Left colon (tissue), 2 donors: ENCODE data around the gene ALDH9A1. TPM values are rescaled to one million over a fixed set of nuclear protein-coding genes. Genes with fewer than 3 reads are reported as not detected.
"Not testable (repeated sequence)": the region's sequence is repeated elsewhere in the genome, so short reads cannot be mapped to it uniquely, and the experiment has no call there.

ENCODE experiments used
- ATAC-seq: fragments of 200-7000 bp; cut with Tn5 transposase; one replicate; pipeline ENCODE4 v1.9.1; 2020; ENCODE audit warnings: mild to moderate bottlenecking, moderate library complexity
- DNase-seq, 2 donors: peaks; one replicate each; pipeline ENCODE4 v3.0.0-alpha.2; 2020
- intact Hi-C, 2 donors: fragments of 100-400 bp; cut with DNase I in 1 of 2; cut with micrococcal nuclease in 1 of 2; formaldehyde crosslinking; loops; one replicate each; pipeline versions ENCODE4 v1.11.2 to v1.14.0; 2022; cut with DNase I, micrococcal nuclease
- long read RNA-seq: library from polyadenylated mRNA; unstranded; transcript quantifications from one replicate; pipeline ENCODE4 v2.0.0, GENCODE V29; 2021
- total RNA-seq, 2 donors: library from RNA; stranded (reverse); fragmentation: NEBNext Ultra II Directional; extraction: Animal tissue kit (Norgen Biotek cat#: 25700); gene quantifications; one replicate each; pipeline ENCODE4 v1.2.1, GENCODE V29; 2021
- donor health status: DM: no; HTN: no; CAD: no.
- donor health status: DM: yes; HTN: yes; CAD: no.

ALDH9A1 gene
- total RNA-seq, result 10 to 100 TPM; 63.8 to 65.6 TPM
- long read RNA-seq, transcript ALDH9A1-201 (11 exons, 2,696 nt), result major isoform, 198 of 207 reads
- long read RNA-seq, partial matches to known transcripts, result 3 of 207 reads
- long read RNA-seq, other reads (novel, unspliced or antisense), result 4 of 207 reads

DNA sequence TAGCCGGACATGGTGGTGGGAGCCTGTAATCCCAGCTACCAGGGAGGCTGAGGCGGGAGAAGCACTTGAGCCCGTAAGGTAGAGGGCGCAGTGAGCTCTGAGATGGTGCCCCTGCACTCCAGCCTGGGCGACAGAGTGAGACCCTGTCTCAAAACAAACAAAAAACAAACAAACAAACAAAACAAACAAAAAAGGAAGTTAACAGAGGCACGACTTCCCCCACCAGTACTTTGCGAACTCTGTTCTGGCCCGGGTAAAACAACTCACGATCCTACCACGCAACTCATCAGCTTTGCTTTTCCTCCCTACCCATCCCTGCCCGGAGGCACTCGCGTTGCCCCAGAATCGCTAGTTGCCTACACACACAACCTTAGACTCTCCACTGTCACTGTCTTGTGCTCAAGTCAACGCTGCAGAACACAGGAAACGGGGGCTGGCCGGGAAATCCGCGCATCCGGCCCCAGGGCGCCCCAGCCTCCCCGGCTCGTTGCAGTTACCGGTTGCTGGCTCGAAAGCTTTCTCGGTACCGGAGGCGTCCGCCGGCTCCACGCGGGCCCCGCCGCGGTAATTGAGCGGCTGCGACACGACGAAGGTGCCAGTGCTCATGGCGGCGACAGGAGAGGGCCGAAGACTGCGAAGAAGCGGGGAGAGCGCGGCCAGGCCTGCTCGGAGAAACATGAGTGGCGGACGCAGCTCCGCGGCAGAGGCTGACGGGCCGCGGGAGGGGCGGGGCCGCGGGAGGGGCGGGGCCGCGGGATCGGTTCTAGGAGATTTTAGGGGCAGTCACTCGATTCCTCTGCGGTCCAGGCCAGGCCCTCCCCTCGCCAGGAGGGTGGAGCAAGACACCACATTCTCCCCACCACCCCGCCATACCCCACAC lies at the start of gene ALDH9A1:
TSS of gene ALDH9A1 (minus strand) at position 682 of the 880 bp plus-strand sequence. CDS start at position 678, 4 bp downstream.
- peak; percentile 89 to 90 for DNase-seq
- ATAC-seq, result peak; percentile 95
- intact Hi-C loops, result loop anchor here in 1 of 2 donors (2.0 kb wide), 1 partner anchor 67 kb away; the partner anchor contains the start of gene MGST3

- intact Hi-C loops, result no loop called here
- peak; percentile 40 to 48 for DNase-seq
- ATAC-seq, result peak; percentile 93
Measured at GRCh38 chr1:165747632-165748447, 49.5 kb upstream of the ALDH9A1 start.

DNA sequence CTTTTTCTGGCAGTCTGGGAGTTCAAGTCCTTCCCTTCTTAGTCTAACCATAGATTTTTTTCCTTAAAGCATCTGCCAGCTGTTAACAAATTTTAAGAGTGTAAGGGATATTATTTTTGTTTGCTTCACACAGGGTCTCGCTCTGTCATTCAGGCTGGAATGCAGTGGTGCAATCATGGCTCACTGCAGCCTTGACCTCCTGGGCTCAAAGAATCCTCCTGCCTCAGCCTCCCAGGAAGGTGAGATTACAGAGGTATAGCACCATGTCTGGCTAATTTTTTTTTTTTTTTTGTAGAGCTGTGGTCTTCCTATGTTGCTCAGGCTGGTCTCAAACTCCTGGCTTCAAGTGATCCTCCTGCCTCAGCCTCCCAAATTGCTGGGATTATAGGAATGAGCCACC lies 46.6 kb upstream of the ALDH9A1 start:
- DNase-seq, ATAC-seq, intact Hi-C loops: not testable (repeated sequence)

DNA sequence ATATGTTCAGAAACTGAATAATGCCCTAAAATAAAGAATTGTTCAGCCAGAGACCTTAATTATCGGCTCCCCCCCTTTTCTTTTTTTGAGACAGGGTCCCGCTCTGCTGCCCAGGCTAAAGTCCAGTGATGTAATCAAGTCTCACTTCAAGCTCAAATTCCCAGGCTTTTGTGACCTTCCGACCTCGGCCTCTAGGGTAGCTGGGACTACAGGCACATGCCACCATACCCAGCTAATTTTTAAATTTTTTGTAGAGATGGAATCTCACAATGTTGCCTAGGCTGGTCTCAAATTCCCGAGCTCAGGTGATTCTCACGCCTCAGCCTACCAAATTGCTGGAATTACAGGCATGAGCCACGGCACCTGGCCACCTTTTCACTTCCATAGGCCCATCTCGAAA lies 43.8 kb upstream of the ALDH9A1 start:
- DNase-seq (no peak), ATAC-seq (no peak)
- intact Hi-C loops, result no loop called here

DNA sequence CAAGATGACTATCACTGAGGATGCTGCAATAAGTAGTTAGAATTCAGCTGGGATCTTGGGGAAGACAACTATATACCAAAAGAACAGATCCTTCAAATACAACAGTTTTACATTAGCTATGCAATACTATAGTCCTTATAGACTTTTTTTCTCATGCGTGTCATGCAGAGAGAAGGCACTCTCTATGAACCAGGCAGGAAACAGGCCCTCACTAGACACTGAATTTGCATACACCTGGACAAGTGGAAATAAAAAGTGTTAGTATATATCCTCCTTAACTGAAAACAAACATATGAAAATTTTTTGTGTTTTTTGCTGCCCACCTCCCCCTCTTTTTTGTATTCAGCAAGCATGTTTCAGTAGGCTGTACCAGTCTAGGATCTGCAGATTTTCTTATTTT lies 40.4 kb upstream of the ALDH9A1 start:
- ATAC-seq (no peak), DNase-seq (no peak)
- intact Hi-C loops, result no loop called here

DNA sequence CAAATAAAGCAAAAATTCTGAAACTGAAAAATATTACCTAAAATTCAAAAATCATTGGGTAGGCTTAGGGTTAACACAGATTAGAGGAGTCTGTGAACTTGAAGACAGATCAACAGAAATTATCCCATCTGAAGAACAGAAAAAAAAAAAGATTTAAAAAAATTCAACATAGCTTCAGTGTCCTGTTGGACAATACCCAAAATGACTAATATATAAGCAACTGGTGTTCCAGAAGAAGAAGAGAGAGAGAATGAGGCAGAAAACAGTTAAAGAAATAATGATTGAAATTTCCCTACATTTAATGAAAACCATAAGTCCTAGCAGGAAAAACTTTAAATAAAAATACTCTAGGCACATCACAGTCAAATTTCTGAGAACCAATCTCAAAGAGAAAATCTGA lies 38.8 kb upstream of the ALDH9A1 start:
- intact Hi-C loops, result no loop called here
- ATAC-seq (no peak), DNase-seq (no peak)

DNA sequence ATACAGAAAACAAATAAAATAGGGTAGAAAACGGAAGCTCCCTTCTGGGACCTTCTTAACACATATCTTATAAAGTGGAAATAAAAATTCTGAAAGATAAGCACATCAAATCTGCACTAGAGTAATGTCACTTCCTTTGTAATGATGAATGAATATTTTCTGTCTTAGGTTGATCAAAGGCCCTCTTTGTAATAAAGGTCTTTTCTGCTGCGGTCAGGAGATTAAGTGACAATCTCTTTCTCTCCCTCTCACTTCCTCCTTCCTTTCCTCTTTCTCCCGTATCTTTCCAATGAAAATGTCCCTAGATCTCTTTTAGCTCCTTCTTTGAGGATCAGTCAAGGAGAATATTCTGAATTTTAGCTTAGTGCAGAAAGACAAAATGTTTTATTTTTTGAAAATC lies 36.5 kb upstream of the ALDH9A1 start:
- DNase-seq (no peak), ATAC-seq (no peak)
- intact Hi-C loops, result no loop called here

DNA sequence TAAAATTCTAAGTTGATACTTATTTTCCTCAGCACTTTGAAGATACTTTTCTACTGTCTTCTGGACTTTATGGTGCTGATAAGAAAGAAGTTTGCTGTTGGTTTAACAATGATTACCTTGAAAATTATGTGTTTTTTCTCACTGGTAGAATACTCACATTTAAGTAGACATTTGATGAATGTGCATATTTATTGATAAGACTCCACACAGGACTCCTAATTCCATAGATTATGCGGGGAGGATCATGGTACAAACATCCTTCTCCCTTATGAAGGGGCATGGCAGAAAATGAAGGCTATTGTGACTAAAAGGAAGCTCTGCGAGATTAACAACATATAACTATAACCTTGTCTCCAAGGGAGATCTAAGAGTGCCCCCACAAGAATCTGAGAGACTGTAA lies 28.5 kb upstream of the ALDH9A1 start:
- DNase-seq (no peak), ATAC-seq (no peak)
- intact Hi-C loops, result no loop called here

- intact Hi-C loops, result no loop called here
- ATAC-seq (peak; percentile 35), DNase-seq (no peak)
Measured at GRCh38 chr1:165726169-165726568, 27.8 kb upstream of the ALDH9A1 start.

- ATAC-seq (peak; percentile 81), DNase-seq (peak in 1 of 2 donors; percentile 59)
- intact Hi-C loops, result loop anchor here in 1 of 2 donors (2.0 to 10.0 kb wide), 2 partner anchors 107 to 197 kb away; partner anchors contain the start of gene UCK2
Measured at GRCh38 chr1:165717918-165718515, 19.7 kb upstream of the ALDH9A1 start.

- intact Hi-C loops, result loop anchor here in 1 of 2 donors (10.0 kb wide), 1 partner anchor 108 kb away; the partner anchor contains the start of gene UCK2
- not testable (repeated sequence) for DNase-seq, ATAC-seq
Measured at GRCh38 chr1:165716265-165717051, 18.1 kb upstream of the ALDH9A1 start.

DNA sequence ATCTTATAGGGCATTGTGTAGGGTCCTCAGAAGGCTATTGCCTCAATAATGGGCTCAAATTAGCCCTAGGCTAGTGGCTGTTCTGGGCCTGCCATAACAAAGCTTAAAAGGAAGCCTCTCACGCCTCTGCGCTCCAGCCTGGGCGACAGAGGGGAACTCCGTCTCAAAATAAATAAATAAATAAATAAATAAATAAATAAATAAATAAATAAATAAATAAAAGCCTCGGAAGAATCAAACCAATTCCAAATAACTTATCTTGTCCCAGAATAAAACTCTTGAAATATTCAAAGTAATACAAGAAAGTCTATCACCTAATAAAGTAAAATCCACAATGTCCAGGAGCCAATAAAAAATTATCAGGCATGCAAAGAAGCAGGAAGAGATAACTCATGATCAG lies 14.4 kb upstream of the ALDH9A1 start:
- DNase-seq (no peak), ATAC-seq (no peak)
- intact Hi-C loops, result loop anchor here in 1 of 2 donors (10.0 kb wide), 1 partner anchor 112 kb away; the partner anchor contains the start of gene UCK2

GRCh38 chr1:165707984-165708706 lies 9.8 kb upstream of the ALDH9A1 start:
- DNase-seq, result no peak
- intact Hi-C loops, result no loop called here
- no peak for ATAC-seq

- ATAC-seq (no peak), DNase-seq (no peak)
- intact Hi-C loops, result loop anchor here in 1 of 2 donors (5.0 kb wide), 1 partner anchor 64 kb away; the partner anchor contains the start of gene TMCO1
Measured at GRCh38 chr1:165703648-165704047, 5.3 kb upstream of the ALDH9A1 start.

DNA sequence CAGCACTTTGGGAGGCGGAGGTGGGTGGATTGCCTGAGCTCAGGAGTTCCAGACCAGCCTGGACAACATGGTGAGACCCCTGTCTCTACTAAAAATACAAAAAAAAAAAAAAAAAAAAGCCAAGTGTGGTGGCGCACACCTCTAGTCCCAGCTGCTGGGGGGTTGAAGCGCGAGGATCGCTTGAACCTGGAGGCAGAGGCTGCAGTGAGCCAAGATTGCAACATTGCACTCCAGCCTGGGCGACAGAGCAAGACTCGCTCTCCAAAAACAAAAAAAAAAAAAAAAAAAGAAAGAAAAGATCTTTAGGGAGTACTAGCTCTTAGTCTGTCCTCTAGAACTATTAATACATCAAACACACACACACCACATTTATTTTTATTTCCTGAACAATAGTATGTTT lies 3.6 kb upstream of the ALDH9A1 start:
- not testable (repeated sequence) for DNase-seq, ATAC-seq
- intact Hi-C loops, result loop anchor here in 1 of 2 donors (5.0 kb wide), 1 partner anchor 65 kb away; the partner anchor contains the start of gene TMCO1

DNA sequence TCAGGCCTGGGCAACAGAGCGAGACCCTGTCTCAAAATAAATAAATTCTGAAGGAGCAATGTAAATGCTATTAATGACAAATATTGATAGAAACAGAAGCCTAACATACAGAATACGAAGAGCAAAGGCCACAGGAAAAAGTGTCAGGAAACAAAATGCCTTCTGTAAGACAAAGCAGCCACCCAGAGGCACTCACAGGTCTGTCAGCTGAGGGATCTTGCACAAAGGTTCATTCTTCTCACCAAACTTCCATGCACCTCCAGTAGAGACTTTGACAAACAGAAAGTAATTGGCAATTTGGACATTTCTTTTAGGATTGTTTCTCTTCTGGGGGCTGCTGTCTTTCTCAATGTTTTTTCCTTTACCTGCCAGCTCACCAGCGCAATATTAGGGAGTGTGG lies 1.2 kb upstream of the ALDH9A1 start:
- intact Hi-C loops, result loop anchor here in 1 of 2 donors (2.0 kb wide), 1 partner anchor 69 kb away; the partner anchor contains the start of gene MGST3
- DNase-seq (no peak), ATAC-seq (no peak)

DNA sequence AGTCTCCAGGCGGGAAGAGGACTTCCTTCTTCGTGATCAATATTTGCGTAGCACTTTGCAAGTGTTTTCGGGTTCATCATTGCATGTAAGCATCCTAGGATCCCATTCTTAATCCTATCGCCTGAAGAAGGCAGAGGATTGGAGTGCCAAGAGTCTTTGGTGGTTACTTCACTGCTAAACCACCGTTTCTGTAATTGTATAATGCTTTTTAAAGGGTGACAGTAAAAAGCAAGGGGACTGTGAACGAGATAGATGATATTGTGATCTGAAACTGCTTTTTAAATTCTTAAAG lies 345 bp upstream of the ALDH9A1 start:
- intact Hi-C loops, result loop anchor here in 1 of 2 donors (2.0 kb wide), 1 partner anchor 68 kb away; the partner anchor contains the start of gene MGST3
- DNase-seq, result no peak
- ATAC-seq, result peak; percentile 8
